Measurements from ENCODE around the gene MSMO1.

The MSMO1 gene

DNA sequence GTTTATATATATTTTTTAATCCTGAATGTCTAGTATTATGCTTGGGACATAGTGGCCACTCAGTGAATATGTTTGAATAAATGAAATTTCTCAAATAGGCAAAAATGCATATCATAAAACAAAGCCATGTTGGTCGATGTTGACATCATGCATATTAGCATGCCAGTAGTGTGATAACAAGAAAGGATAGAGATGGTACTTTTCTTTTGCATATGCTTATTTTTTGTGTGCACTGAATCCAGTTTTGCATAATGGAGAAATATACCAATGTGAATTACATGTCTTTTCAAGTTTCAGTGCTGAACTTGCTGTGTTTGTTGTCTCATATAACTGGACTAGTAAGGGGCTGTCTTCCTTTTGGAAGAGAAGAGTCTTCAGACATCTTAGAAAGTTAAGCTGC, 58.9 kb downstream of the MSMO1 start:
- H3K4me3 ChIP-seq (ENCODE audit: low read length): no peak overlapping the region
- WGBS (ENCODE audit: extremely low coverage, insufficient coverage, low lambda C conversion rate): no CpG with 5 or more reads among the region's 1 CpG
- H3K23ac ChIP-seq (ENCODE audit: low read length): no peak overlapping the region
- no peak overlapping the region for H3K9ac ChIP-seq (ENCODE audit: low read length)
- H4K5ac ChIP-seq (ENCODE audit: low read length): no peak overlapping the region
- no peaks in the 10 kb centered on the region for H3K79me1 ChIP-seq (ENCODE audit: low read length)
- H3K4me1 ChIP-seq (ENCODE audit: control insufficient read depth, low read depth, low read length): peaks cover 3% of the 10 kb centered on the region
- no peak overlapping the region for H3K4ac ChIP-seq (ENCODE audit: low read depth, low read length)
- H4K8ac ChIP-seq (ENCODE audit: low read depth, low read length): no peak overlapping the region
- no peaks in the 10 kb centered on the region for H3K27me3 ChIP-seq (ENCODE audit: insufficient read depth, low read length, poor library complexity)
- H2BK120ac ChIP-seq (ENCODE audit: low read depth, low read length): no peak overlapping the region
- no peak overlapping the region for H3K56ac ChIP-seq (ENCODE audit: low read length)
- H3K4me2 ChIP-seq (ENCODE audit: low read length): no peak overlapping the region
- no peak overlapping the region for H3K27ac ChIP-seq (ENCODE audit: low read depth, low read length)
- no peak overlapping the region for H2BK15ac ChIP-seq (replicated peaks; ENCODE audit: low read depth)
- no peak overlapping the region for H2BK5ac ChIP-seq (ENCODE audit: low read length)
- DNase-seq: no peak
- H3K36me3 ChIP-seq (ENCODE audit: control insufficient read depth, insufficient read depth, low read length): no peaks in the 10 kb centered on the region
- no peak overlapping the region for H2AK5ac ChIP-seq (ENCODE audit: low read length)
- no peak overlapping the region for H3K18ac ChIP-seq (ENCODE audit: low read length)
- no peaks in the 10 kb centered on the region for H3K79me2 ChIP-seq (ENCODE audit: control insufficient read depth, insufficient read depth, low read length)

DNA sequence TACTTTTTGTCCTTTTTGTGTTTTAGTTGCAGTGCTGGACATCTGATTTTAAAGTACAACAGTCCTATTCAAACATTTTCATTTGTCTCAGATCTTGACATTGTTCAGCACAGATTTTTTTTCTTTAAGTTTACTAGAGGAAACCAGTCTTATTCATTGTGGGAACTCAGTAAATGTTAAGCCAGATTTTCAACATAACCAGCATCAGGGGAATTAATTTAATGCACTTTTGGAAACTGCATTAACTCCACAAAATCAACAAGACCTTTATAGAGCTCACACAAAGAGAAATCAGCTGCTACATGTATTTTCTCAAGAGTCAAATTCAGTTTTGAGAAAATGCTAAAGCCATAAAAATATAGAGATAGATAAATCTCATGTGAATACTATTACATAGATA, 61.3 kb downstream of the MSMO1 start:
- Histone ChIP-seq H3K4me1 (ENCODE audit: control insufficient read depth, low read depth, low read length) (no peaks in the 10 kb centered on the region), H3K4me2 (ENCODE audit: low read length) (no peak overlapping the region), H3K56ac (ENCODE audit: low read length) (no peak overlapping the region), H3K79me1 (ENCODE audit: low read length) (no peaks in the 10 kb centered on the region), H3K79me2 (ENCODE audit: control insufficient read depth, insufficient read depth, low read length) (no peaks in the 10 kb centered on the region), H3K23ac (ENCODE audit: low read length) (no peak overlapping the region), H3K18ac (ENCODE audit: low read length) (no peak overlapping the region), H3K4ac (ENCODE audit: low read depth, low read length) (no peak overlapping the region), H2BK120ac (ENCODE audit: low read depth, low read length) (no peak overlapping the region), H3K9ac (ENCODE audit: low read length) (no peak overlapping the region), H4K5ac (ENCODE audit: low read length) (no peak overlapping the region), H3K36me3 (ENCODE audit: control insufficient read depth, insufficient read depth, low read length) (no peaks in the 10 kb centered on the region), H4K8ac (ENCODE audit: low read depth, low read length) (no peak overlapping the region), H3K4me3 (ENCODE audit: low read length) (no peak overlapping the region), H2BK5ac (ENCODE audit: low read length) (no peak overlapping the region), H2BK15ac (replicated peaks; ENCODE audit: low read depth) (no peak overlapping the region), H3K27me3 (ENCODE audit: insufficient read depth, low read length, poor library complexity) (no peaks in the 10 kb centered on the region), H3K27ac (ENCODE audit: low read depth, low read length) (no peak overlapping the region), H2AK5ac (ENCODE audit: low read length) (no peak overlapping the region)
- DNase-seq: no peak

Small RNAs within 50 kb of the gene (small RNA-seq; reads per million reads assigned to genes)
- 0.72 reads per million for gene MIR578 (ENCODE audit: insufficient read depth)
